ENCODE measurements around the gene NGLY1. TPM values are rescaled to one million over a fixed set of nuclear protein-coding genes. Genes with fewer than 3 reads are reported as not detected.

Gene NGLY1
- total RNA-seq: 23.3 TPM in 2 replicates

- no peaks in the 10 kb centered on the region for H3K27me3 ChIP-seq (ENCODE audit: control insufficient read depth, insufficient read depth, low read length)
- peak; percentile 31 for DNase-seq (ENCODE audit: low read depth)
- TF ChIP-seq, protein P1, sequence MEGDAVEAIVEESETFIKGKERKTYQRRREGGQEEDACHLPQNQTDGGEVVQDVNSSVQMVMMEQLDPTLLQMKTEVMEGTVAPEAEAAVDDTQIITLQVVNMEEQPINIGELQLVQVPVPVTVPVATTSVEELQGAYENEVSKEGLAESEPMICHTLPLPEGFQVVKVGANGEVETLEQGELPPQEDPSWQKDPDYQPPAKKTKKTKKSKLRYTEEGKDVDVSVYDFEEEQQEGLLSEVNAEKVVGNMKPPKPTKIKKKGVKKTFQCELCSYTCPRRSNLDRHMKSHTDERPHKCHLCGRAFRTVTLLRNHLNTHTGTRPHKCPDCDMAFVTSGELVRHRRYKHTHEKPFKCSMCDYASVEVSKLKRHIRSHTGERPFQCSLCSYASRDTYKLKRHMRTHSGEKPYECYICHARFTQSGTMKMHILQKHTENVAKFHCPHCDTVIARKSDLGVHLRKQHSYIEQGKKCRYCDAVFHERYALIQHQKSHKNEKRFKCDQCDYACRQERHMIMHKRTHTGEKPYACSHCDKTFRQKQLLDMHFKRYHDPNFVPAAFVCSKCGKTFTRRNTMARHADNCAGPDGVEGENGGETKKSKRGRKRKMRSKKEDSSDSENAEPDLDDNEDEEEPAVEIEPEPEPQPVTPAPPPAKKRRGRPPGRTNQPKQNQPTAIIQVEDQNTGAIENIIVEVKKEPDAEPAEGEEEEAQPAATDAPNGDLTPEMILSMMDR (IDR thresholded peaks at IDR 0.05; ENCODE audit: insufficient read depth, low read length, poor library complexity, severe bottlenecking): no peak
- H3K36me3 ChIP-seq (ENCODE audit: control insufficient read depth, insufficient read depth, low read length): no peaks in the 10 kb centered on the region
- peak within 1 kb of the TSS; percentile 95 for H3K4me3 ChIP-seq (ENCODE audit: low read depth, low read length)
These were observed at the start of gene NGLY1 for GRCh38 chr3:25782938-25783660. Gene NGLY1 (minus strand): TSS chr3:25783443. CDS start chr3:25783390, 53 bp downstream.

GRCh38 chr3:25831578-25831977, 48.3 kb upstream of the NGLY1 start:
- H3K36me3 ChIP-seq (ENCODE audit: control insufficient read depth, insufficient read depth, low read length): no peaks in the 10 kb centered on the region
- peak; percentile 37 for DNase-seq (ENCODE audit: low read depth)
- TF ChIP-seq, protein P1 (IDR thresholded peaks at IDR 0.05; ENCODE audit: insufficient read depth, low read length, poor library complexity, severe bottlenecking): peak; percentile 35
- no peak overlapping the region for H3K4me3 ChIP-seq (ENCODE audit: low read depth, low read length)
- no peaks in the 10 kb centered on the region for H3K27me3 ChIP-seq (ENCODE audit: control insufficient read depth, insufficient read depth, low read length)

DNA sequence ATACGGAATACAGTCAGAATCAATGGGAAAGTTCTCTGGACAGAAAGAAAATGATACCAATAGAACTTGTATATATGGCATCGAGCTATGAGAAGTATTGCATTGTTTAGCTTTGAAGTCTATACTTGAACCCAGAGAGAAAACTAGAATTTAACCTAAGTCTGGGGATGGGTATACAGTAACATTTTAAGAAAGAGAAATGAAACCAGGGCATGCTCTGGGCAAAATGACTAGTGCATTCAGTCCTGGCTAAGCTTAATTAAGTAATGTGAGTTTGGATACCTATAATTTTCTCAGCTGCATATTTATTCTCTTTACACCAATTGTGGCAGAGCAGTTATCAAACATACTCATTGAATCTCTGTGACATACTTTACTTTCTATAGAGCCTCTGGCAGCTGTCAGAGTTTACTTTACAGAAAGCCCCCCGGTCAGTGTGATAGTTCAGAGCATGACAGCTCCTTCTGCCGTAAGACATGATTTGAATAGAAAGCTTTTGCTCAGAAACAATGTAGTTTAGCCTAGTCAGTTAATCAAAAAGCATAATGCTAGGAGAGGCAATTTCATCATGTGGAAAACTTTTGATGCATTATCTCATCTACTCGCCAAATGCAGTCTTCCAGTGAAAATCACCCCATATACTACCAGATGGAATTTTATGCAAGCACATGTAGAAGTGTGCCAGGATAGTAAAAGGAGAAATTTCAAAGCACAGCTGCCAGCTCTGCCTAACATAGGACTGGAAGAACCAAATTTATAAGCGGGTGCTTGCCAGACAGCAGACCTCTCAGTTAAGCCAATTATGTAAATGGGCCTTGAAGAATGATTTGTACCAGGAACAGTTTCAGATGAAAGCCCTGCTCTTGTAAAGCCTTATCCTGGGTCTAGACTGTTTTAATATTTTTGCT, 47.4 kb upstream of the NGLY1 start:
- Histone ChIP-seq H3K27me3 (ENCODE audit: control insufficient read depth, insufficient read depth, low read length) (no peaks in the 10 kb centered on the region), H3K36me3 (ENCODE audit: control insufficient read depth, insufficient read depth, low read length) (no peaks in the 10 kb centered on the region), H3K4me3 (ENCODE audit: low read depth, low read length) (no peak overlapping the region)
- no peak for DNase-seq (ENCODE audit: low read depth)
- TF ChIP-seq, protein P1 (IDR thresholded peaks at IDR 0.05; ENCODE audit: insufficient read depth, low read length, poor library complexity, severe bottlenecking): no peak

DNA sequence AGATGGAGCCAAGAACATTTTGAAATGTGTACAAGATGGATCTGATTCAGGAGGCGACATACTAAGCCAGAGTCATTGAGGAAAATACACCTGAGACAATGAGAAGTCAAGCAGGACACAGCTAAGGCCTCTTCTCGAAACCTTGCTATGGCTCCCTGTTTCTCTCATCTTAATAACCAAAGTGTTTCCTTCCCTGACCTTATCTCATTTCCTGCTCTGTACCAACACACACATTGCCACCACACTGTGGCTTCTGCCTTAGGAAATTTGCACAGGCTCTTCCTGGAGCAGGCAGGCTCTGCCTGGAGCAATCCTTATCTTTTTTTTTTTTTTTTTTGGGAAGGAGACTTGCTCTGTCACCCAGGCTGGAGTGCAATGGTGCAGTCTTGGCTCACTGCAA, 43.3 kb upstream of the NGLY1 start:
- TF ChIP-seq, protein P1 (IDR thresholded peaks at IDR 0.05; ENCODE audit: insufficient read depth, low read length, poor library complexity, severe bottlenecking): no peak
- Histone ChIP-seq H3K27me3 (ENCODE audit: control insufficient read depth, insufficient read depth, low read length) (no peaks in the 10 kb centered on the region), H3K4me3 (ENCODE audit: low read depth, low read length) (no peak overlapping the region), H3K36me3 (ENCODE audit: control insufficient read depth, insufficient read depth, low read length) (no peaks in the 10 kb centered on the region)
- no peak for DNase-seq (ENCODE audit: low read depth)

GRCh38 chr3:25823314-25823713, 40.1 kb upstream of the NGLY1 start:
- H3K4me3 ChIP-seq (ENCODE audit: low read depth, low read length): no peak overlapping the region
- TF ChIP-seq, protein P1 (IDR thresholded peaks at IDR 0.05; ENCODE audit: insufficient read depth, low read length, poor library complexity, severe bottlenecking): no peak
- H3K36me3 ChIP-seq (ENCODE audit: control insufficient read depth, insufficient read depth, low read length): no peaks in the 10 kb centered on the region
- no peak for DNase-seq (ENCODE audit: low read depth)
- no peaks in the 10 kb centered on the region for H3K27me3 ChIP-seq (ENCODE audit: control insufficient read depth, insufficient read depth, low read length)
